ENCODE results near the gene ABHD10.

- TF ChIP-seq CTCF (conservative IDR thresholded peaks at IDR 0.05) = no peak
- TF ChIP-seq EZH2 (IDR thresholded peaks at IDR 0.05; ENCODE audit: low read depth) = no peak
Measured at GRCh38 chr3:112000966-112001365, 22.1 kb downstream of the ABHD10 start.
